K562 (cell line): ENCODE measurements around the gene PLEKHG4B. TPM values are rescaled to one million over a fixed set of nuclear protein-coding genes. Genes with fewer than 3 reads are reported as not detected.

ENCODE experiments used
- ATAC-seq: fragments of 200-7000 bp; cut with Tn5 transposase; 3 replicates; pipeline ENCODE4 v1.9.1; 2020; ENCODE audit warnings: moderate library complexity
- BruUV-seq: library from RNA; stranded (reverse); fragments of 400-500 nt; replicated peaks from 2 replicates; lab custom pipeline; 2021; lab: Mats Ljungman, UMichigan
- CTCF ChIA-PET: fragments of 300-600 bp; formaldehyde crosslinking; extraction: SDS; loops from one replicate; lab custom pipeline; 2021; ENCODE audit warnings: low intra/inter-chr PET ratio; lab: Yijun Ruan, JAX
- POLR2A ChIA-PET: fragments of 300-600, 350-650 bp; sonication (Branson Sonifier 250); formaldehyde crosslinking; extraction: SDS; loops from one replicate; lab custom pipeline; 2021; ENCODE audit warnings: antibody characterized with exemption, inconsistent platforms; lab: Yijun Ruan, JAX
- DNase-seq, 4 experiments: peaks; one replicate each; pipeline versions ENCODE4 v3.0.0 to v3.0.0-alpha.2; 2011 to 2018; ENCODE audit warnings: low spot score in 3 of 4, mixed read lengths in 3 of 4; ENCODE audit errors: extremely low read depth in 1 of 4
- FAIRE-seq: peaks from 2 replicates; lab custom pipeline; 2011; peaks lifted over from hg19 to GRCh38; lab: Jason Lieb, UNC
- H2AFZ ChIP-seq: 2 replicates; pipeline ENCODE4 v1.6.0; 2011; ENCODE audit warnings: low read depth, low read length, control low read depth, inconsistent platforms
- H3K27ac ChIP-seq: fragments of 200-600 bp; 3 replicates; pipeline ENCODE4 v1.8.0; 2011; ENCODE audit warnings: low read depth, mild to moderate bottlenecking, control low read depth, inconsistent platforms, low read length, moderate library complexity, mixed read lengths; ENCODE audit errors: extremely low read depth
- H3K27me3 ChIP-seq, 2 experiments: fragments of 300-600 bp in 1 of 2; 2 replicates in 1 of 2; 3 replicates in 1 of 2; pipeline versions ENCODE4 v1.6.0 to v1.8.0; 2011; ENCODE audit warnings: inconsistent platforms in 2 of 2, low read length in 2 of 2, mild to moderate bottlenecking in 1 of 2, mixed read lengths in 1 of 2, moderate library complexity in 1 of 2; ENCODE audit not compliant: control insufficient read depth in 2 of 2, insufficient read depth in 2 of 2
- H3K36me3 ChIP-seq: fragments of 300-600 bp; 3 replicates; pipeline ENCODE4 v1.8.0; 2011; ENCODE audit warnings: mild to moderate bottlenecking, low read length, inconsistent platforms; ENCODE audit not compliant: control insufficient read depth, insufficient read depth
- H3K4me1 ChIP-seq, 2 experiments: fragments of 200-600 bp in 1 of 2; replicated peaks in 1 of 2; 2 replicates in 1 of 2; 3 replicates in 1 of 2; pipeline versions ENCODE4 v1.5.1 to v1.8.0; 2011; ENCODE audit warnings: inconsistent platforms in 2 of 2, low read length in 2 of 2, mild to moderate bottlenecking in 1 of 2, mixed read lengths in 1 of 2, moderate library complexity in 1 of 2; ENCODE audit not compliant: control insufficient read depth in 2 of 2, insufficient read depth in 2 of 2
- H3K4me2 ChIP-seq: 2 replicates; pipeline ENCODE4 v1.6.1; 2011; ENCODE audit warnings: low read length, control low read depth, inconsistent platforms, mixed read lengths; ENCODE audit not compliant: insufficient read depth
- H3K4me3 ChIP-seq: fragments of 200-600 bp; sonication (generic), shearing (Covaris generic); 2 replicates; pipeline ENCODE4 v1.5.1; 2016; ENCODE audit warnings: control low read depth, inconsistent platforms
- H3K79me2 ChIP-seq: fragments of 200-600 bp; 3 replicates; pipeline ENCODE4 v1.8.0; 2011; ENCODE audit warnings: low read length, inconsistent platforms; ENCODE audit not compliant: control insufficient read depth, insufficient read depth
- H3K9ac ChIP-seq, 2 experiments: 2 replicates each; pipeline versions ENCODE4 v1.6.0 to v1.6.1; 2011; ENCODE audit warnings: low read depth in 2 of 2, low read length in 2 of 2, control low read depth in 1 of 2, inconsistent platforms in 1 of 2, mild to moderate bottlenecking in 1 of 2, mixed read lengths in 1 of 2; ENCODE audit not compliant: insufficient read depth in 1 of 2
- H3K9me1 ChIP-seq: one replicate; pipeline ENCODE4 v1.6.0; 2011; ENCODE audit warnings: inconsistent platforms, mild to moderate bottlenecking, low read length, moderate library complexity; ENCODE audit not compliant: control insufficient read depth, insufficient read depth
- H3K9me3 ChIP-seq: replicated peaks from 2 replicates; pipeline ENCODE4 v1.5.1; 2011; ENCODE audit warnings: low read depth, low read length, inconsistent platforms; ENCODE audit not compliant: control insufficient read depth, insufficient read depth
- H4K20me1 ChIP-seq: replicated peaks from 2 replicates; pipeline ENCODE4 v1.6.1; 2011; ENCODE audit warnings: low read length, inconsistent platforms, mixed read lengths; ENCODE audit not compliant: control insufficient read depth, insufficient read depth
- BRD9 ChIP-seq: fragments of 450-650 bp; IDR thresholded peaks from 2 replicates; pipeline ENCODE4 v1.6.1; 2018; ENCODE audit warnings: low read depth; ENCODE audit not compliant: partially characterized antibody
- EHMT2 ChIP-seq: fragments of 450-650 bp; IDR thresholded peaks from 2 replicates; pipeline ENCODE4 v1.6.1; 2018; ENCODE audit warnings: antibody characterized with exemption
- HEY1 ChIP-seq: fragments of 250-450 bp; sonication (Bioruptor Pico); IDR thresholded peaks from 2 replicates; pipeline ENCODE4 v1.5.0; 2020; ENCODE audit warnings: mild to moderate bottlenecking, moderate library complexity, borderline replicate concordance
- HNRNPH1 ChIP-seq: fragments of 200-400 bp; formaldehyde crosslinking; optimal IDR thresholded peaks from 2 replicates; pipeline ENCODE3; 2017; ENCODE audit warnings: low read depth, mild to moderate bottlenecking, low read length, moderate library complexity
- KDM2B ChIP-seq: fragments of 250-450 bp; sonication (Bioruptor Pico); IDR thresholded peaks from 2 replicates; pipeline ENCODE4 v1.8.0; 2021; ENCODE audit warnings: mild to moderate bottlenecking, moderate library complexity
- KHSRP ChIP-seq: fragments of 450-650 bp; IDR thresholded peaks from 2 replicates; pipeline ENCODE4 v1.6.1; 2017
- KLF13 ChIP-seq: fragments of 450-650 bp; IDR thresholded peaks from 2 replicates; pipeline ENCODE4 v1.6.1; 2016; ENCODE audit warnings: missing genetic modification characterization, low read depth, mild to moderate bottlenecking, missing compliant biosample characterization, moderate library complexity, borderline replicate concordance
- MTA3 ChIP-seq: fragments of 450-650 bp; formaldehyde crosslinking; IDR thresholded peaks from 2 replicates; pipeline ENCODE4 v1.6.1; 2017; ENCODE audit warnings: mild to moderate bottlenecking, borderline replicate concordance
- PTTG1 ChIP-seq: fragments of 450-650 bp; IDR thresholded peaks from 2 replicates; pipeline ENCODE4 v1.6.1; 2016; ENCODE audit warnings: low read depth, mild to moderate bottlenecking, missing genetic modification characterization, missing compliant biosample characterization
- PYGO2 ChIP-seq: fragments of 450-650 bp; IDR thresholded peaks from 2 replicates; pipeline ENCODE4 v1.6.1; 2016; ENCODE audit warnings: mild to moderate bottlenecking, missing genetic modification characterization, moderate library complexity, missing compliant biosample characterization
- SMAD1 ChIP-seq: fragments of 150-350 bp; IDR thresholded peaks from 2 replicates; pipeline ENCODE4 v1.6.1; 2014; ENCODE audit warnings: low read length, low read depth; ENCODE audit not compliant: partially characterized antibody
- SRSF3 ChIP-seq: fragments of 200-400 bp; formaldehyde crosslinking; IDR thresholded peaks from 2 replicates; pipeline ENCODE4 v1.6.1; 2016; ENCODE audit warnings: mild to moderate bottlenecking, low read length, moderate library complexity; ENCODE audit not compliant: insufficient read depth
- STAG1 ChIP-seq: sonication (generic); formaldehyde crosslinking; IDR thresholded peaks from 2 replicates; pipeline ENCODE4 v1.5.0; 2020; ENCODE audit warnings: missing genetic modification reagents, borderline replicate concordance
- SUPT5H ChIP-seq: fragments of 450-650 bp; IDR thresholded peaks from 2 replicates; pipeline ENCODE4 v1.6.1; 2016
- THRAP3 ChIP-seq: fragments of 450-650 bp; IDR thresholded peaks from 2 replicates; pipeline ENCODE4 v1.6.1; 2016; ENCODE audit warnings: mild to moderate bottlenecking, inconsistent platforms, borderline replicate concordance
- ZBED1 ChIP-seq: IDR thresholded peaks from 2 replicates; pipeline ENCODE4 v1.6.1; 2014
- ZBTB1 ChIP-seq: sonication (generic); formaldehyde crosslinking; IDR thresholded peaks from 2 replicates; pipeline ENCODE4 v1.8.1; 2023; ENCODE audit warnings: missing genetic modification reagents, low read depth, mild to moderate bottlenecking, borderline replicate concordance
- ZKSCAN3 ChIP-seq: fragments of 250-450 bp; sonication (Bioruptor Pico); IDR thresholded peaks from 2 replicates; pipeline ENCODE4 v1.4.0; 2020
- ZNF184 ChIP-seq: sonication (generic); formaldehyde crosslinking; IDR thresholded peaks from 2 replicates; pipeline ENCODE4 v1.5.0; 2020; ENCODE audit warnings: missing genetic modification reagents
- ZNF282 ChIP-seq: sonication (generic); formaldehyde crosslinking; IDR thresholded peaks from 2 replicates; pipeline ENCODE4 v1.8.1; 2023; ENCODE audit warnings: missing genetic modification reagents
- ZNF41 ChIP-seq: fragments of 250-450 bp; sonication (Bioruptor Pico); conservative IDR thresholded peaks from 2 replicates; pipeline ENCODE4 v1.4.0; 2020; ENCODE audit warnings: mild to moderate bottlenecking
- ZNF766 ChIP-seq: fragments of 200-800 bp; sonication (Bioruptor generic); conservative IDR thresholded peaks from 2 replicates; pipeline ENCODE4 v1.6.1; 2016; ENCODE audit warnings: missing genetic modification characterization, missing compliant biosample characterization
- WGBS: fragments of 100-300 bp; shearing (Covaris generic); methylation state at CpG from one replicate; pipeline ENCODE4 v1.1.6; 2016; ENCODE audit warnings: low coverage, mixed read lengths; ENCODE audit not compliant: insufficient coverage; ENCODE audit errors: missing lambda C conversion rate; 5-methylcytosine and 5-hydroxymethylcytosine counted together
- in situ Hi-C: fragments of 300-500 bp; cut with MboI; formaldehyde crosslinking; loops from 4 replicates; pipeline ENCODE4 v1.15.0; 2018; ENCODE audit warnings: inconsistent platforms, mixed read lengths
- intact Hi-C: fragments of 100-400 bp; cut with micrococcal nuclease; formaldehyde crosslinking; loops from 2 replicates; pipeline ENCODE4 v1.14.2; 2022
- polyA plus RNA-seq, 8 experiments: library from polyadenylated mRNA; depleted of rRNA in 4 of 8; stranded (reverse) in 5 of 8; unstranded in 3 of 8; fragments of >200 nt; fragmentation: Nextera tagmentation in 2 of 8; fragmentation: Illumina TruSeq in 1 of 8; extraction: Ambion mirVana in 2 of 8; extraction: Trizol in 1 of 8; gene quantifications; 2 replicates each; pipeline versions ENCODE4 v1.2.1 to v1.2.3, GENCODE V29; 2011 to 2014; ENCODE audit warnings: inconsistent platforms in 1 of 8, missing spikeins in 1 of 8
- total RNA-seq, 7 experiments: library from RNA; depleted of rRNA in 6 of 7; stranded (reverse); fragments of >200 nt in 6 of 7; fragmentation: Illumina TruSeq in 2 of 7; extraction: Trizol in 2 of 7; gene quantifications; 2 replicates each; pipeline versions ENCODE4 v1.2.1 to v1.2.3, GENCODE V29; 2011 to 2021; ENCODE audit warnings: low replicate concordance in 1 of 7

The PLEKHG4B gene
- total and polyA plus RNA-seq, 9 of the 15 experiments (the other 6 are each of a cell fraction or from before 2014, with no cell fraction given): 0.02 TPM; not detected in 8

GRCh38 chr5:201672-202071, 109.7 kb downstream of the PLEKHG4B start:
- 65% methylated on average over 8 of the region's 8 CpGs for WGBS
- no peak overlapping the region for H3K4me2 ChIP-seq
- H3K4me3 ChIP-seq: no peak overlapping the region

GRCh38 chr5:203246-203930, 111.4 kb downstream of the PLEKHG4B start:
- Histone ChIP-seq H3K9me3 (no peaks in the 10 kb centered on the region), H3K9ac (no peak overlapping the region), H3K4me3 (no peak overlapping the region), H4K20me1 (peaks cover 22% of the 10 kb centered on the region), H3K27me3 (no peaks in the 10 kb centered on the region), H3K79me2 (peaks cover 23% of the 10 kb centered on the region), H3K36me3 (peaks cover 28% of the 10 kb centered on the region), H3K4me2 (no peak overlapping the region), H3K27ac (no peak overlapping the region), H3K9me1 (no peaks in the 10 kb centered on the region), H2AFZ (no peak overlapping the region), H3K4me1 (peaks cover 23 to 42% of the 10 kb centered on the region in 2 experiments)
- in situ Hi-C loops: no loop called here
- ATAC-seq (no peak), DNase-seq (no peak), FAIRE-seq (no peak)
- WGBS: 87% methylated on average over 25 of the region's 26 CpGs
- intact Hi-C loops: no loop called here
- ChIA-PET POLR2A (interaction anchor here (1.5 kb wide), 1 partner anchor 9 kb away, joined by 7 read pairs; no protein-coding TSS in a partner anchor), CTCF (no interaction called here)
- no TSS peak for BruUV-seq
- TF ChIP-seq SUPT5H (no peak), HEY1 (no peak), ZBTB1 (CRISPR knock-in tag) (no peak), HNRNPH1 (no peak), ZBED1 (no peak), SMAD1 (no peak), PTTG1 (tag) (no peak), KLF13 (tag) (no peak), SRSF3 (no peak), BRD9 (no peak), ZNF282 (CRISPR knock-in tag) (no peak), KHSRP (no peak), ZNF184 (CRISPR knock-in tag) (no peak), ZNF766 (CRISPR knock-in tag) (no peak)

More at GRCh38 chr5:201672-202071, 109.7 kb downstream of the PLEKHG4B start:
- FAIRE-seq: no peak
- no peak overlapping the region for H3K9ac ChIP-seq
- H3K27me3 ChIP-seq: no peaks in the 10 kb centered on the region
- CTCF ChIA-PET: no interaction called here
- intact Hi-C loops: no loop called here
- H3K79me2 ChIP-seq: peaks cover 8% of the 10 kb centered on the region
- no peaks in the 10 kb centered on the region for H3K9me3 ChIP-seq
- H3K4me1 ChIP-seq: peaks cover 6 to 31% of the 10 kb centered on the region in 2 experiments
- POLR2A ChIA-PET: interaction anchor here (0.9 to 1.0 kb wide), 2 partner anchors 13 kb away, joined by 3 read pairs; no protein-coding TSS in a partner anchor
- peaks cover 28% of the 10 kb centered on the region for H3K36me3 ChIP-seq
- no peak overlapping the region for H3K27ac ChIP-seq
- TF ChIP-seq ZKSCAN3 (CRISPR knock-in tag) (no peak), KDM2B (CRISPR knock-in tag) (no peak), STAG1 (CRISPR knock-in tag) (no peak), PYGO2 (tag) (no peak), EHMT2 (no peak), MTA3 (no peak), THRAP3 (no peak), ZNF41 (CRISPR knock-in tag) (no peak)
- TF ChIP-seq, all 486 proteins: peak for 0
- DNase-seq (no peak), ATAC-seq (no peak)
- Histone ChIP-seq H4K20me1 (peaks cover 4% of the 10 kb centered on the region; the same call in 1 of the 2 replicates), H3K9me1 (no peaks in the 10 kb centered on the region), H2AFZ (no peak overlapping the region)
- BruUV-seq: no TSS peak
- in situ Hi-C loops: no loop called here
